MCF 10A (cell line): ENCODE measurements around the gene PLA2G4F. TPM values are rescaled to one million over a fixed set of nuclear protein-coding genes. Genes with fewer than 3 reads are reported as not detected.

ENCODE experiments used
- BruUV-seq: library from RNA; stranded (reverse); fragments of 400-500 nt; replicated peaks from 2 replicates; lab custom pipeline; 2021; lab: Mats Ljungman, UMichigan
- CTCF ChIA-PET: fragments of 300-600 bp; sonication (Branson Sonifier 250); formaldehyde crosslinking; extraction: SDS; loops from one replicate; lab custom pipeline; 2021; ENCODE audit warnings: antibody characterized with exemption, inconsistent platforms; lab: Yijun Ruan, JAX
- POLR2A ChIA-PET: fragments of 300-600, 350-650 bp; sonication (Branson Sonifier 250); formaldehyde crosslinking; extraction: SDS; loops from one replicate; lab custom pipeline; 2020; ENCODE audit warnings: antibody characterized with exemption, inconsistent platforms; lab: Yijun Ruan, JAX
- DNase-seq: peaks from one replicate; pipeline ENCODE4 v3.0.0-alpha.2; 2018; ENCODE audit not compliant: unreplicated experiment
- H3K27ac Mint-ChIP-seq: one replicate; pipeline ENCODE4 v1.8.0; 2022; ENCODE audit warnings: mild to moderate bottlenecking, low read depth, mixed read lengths; ENCODE audit not compliant: unreplicated experiment
- H3K27me3 Mint-ChIP-seq: one replicate; pipeline ENCODE4 v1.8.0; 2022; ENCODE audit warnings: mixed read lengths; ENCODE audit not compliant: insufficient read depth, unreplicated experiment
- H3K36me3 Mint-ChIP-seq: one replicate; pipeline ENCODE4 v1.8.0; 2022; ENCODE audit warnings: mild to moderate bottlenecking, moderate library complexity, mixed read lengths; ENCODE audit not compliant: insufficient read depth, unreplicated experiment
- H3K4me1 Mint-ChIP-seq: one replicate; pipeline ENCODE4 v1.8.0; 2022; ENCODE audit warnings: mixed read lengths; ENCODE audit not compliant: insufficient read depth, unreplicated experiment
- H3K4me3 Mint-ChIP-seq: one replicate; pipeline ENCODE4 v1.8.0; 2022; ENCODE audit warnings: mild to moderate bottlenecking, moderate library complexity, mixed read lengths; ENCODE audit not compliant: unreplicated experiment
- H3K9me3 Mint-ChIP-seq: one replicate; pipeline ENCODE4 v1.8.0; 2022; ENCODE audit warnings: mixed read lengths; ENCODE audit not compliant: unreplicated experiment
- CTCF ChIP-seq: fragments of 200-600 bp; IDR thresholded peaks from one replicate; pipeline ENCODE4 v1.8.0; 2022; ENCODE audit warnings: antibody characterized with exemption, mild to moderate bottlenecking; ENCODE audit not compliant: unreplicated experiment
- intact Hi-C: fragments of 100-400 bp; cut with micrococcal nuclease; formaldehyde crosslinking; loops from 2 replicates; pipeline ENCODE4 v1.14.1; 2022
- total RNA-seq: library from RNA; stranded (reverse); gene quantifications from 2 replicates; pipeline ENCODE4 v1.2.3, GENCODE V29; 2022

Gene PLA2G4F
- total RNA-seq, 1 experiment from 2014 or later = 0.30 TPM

DNA sequence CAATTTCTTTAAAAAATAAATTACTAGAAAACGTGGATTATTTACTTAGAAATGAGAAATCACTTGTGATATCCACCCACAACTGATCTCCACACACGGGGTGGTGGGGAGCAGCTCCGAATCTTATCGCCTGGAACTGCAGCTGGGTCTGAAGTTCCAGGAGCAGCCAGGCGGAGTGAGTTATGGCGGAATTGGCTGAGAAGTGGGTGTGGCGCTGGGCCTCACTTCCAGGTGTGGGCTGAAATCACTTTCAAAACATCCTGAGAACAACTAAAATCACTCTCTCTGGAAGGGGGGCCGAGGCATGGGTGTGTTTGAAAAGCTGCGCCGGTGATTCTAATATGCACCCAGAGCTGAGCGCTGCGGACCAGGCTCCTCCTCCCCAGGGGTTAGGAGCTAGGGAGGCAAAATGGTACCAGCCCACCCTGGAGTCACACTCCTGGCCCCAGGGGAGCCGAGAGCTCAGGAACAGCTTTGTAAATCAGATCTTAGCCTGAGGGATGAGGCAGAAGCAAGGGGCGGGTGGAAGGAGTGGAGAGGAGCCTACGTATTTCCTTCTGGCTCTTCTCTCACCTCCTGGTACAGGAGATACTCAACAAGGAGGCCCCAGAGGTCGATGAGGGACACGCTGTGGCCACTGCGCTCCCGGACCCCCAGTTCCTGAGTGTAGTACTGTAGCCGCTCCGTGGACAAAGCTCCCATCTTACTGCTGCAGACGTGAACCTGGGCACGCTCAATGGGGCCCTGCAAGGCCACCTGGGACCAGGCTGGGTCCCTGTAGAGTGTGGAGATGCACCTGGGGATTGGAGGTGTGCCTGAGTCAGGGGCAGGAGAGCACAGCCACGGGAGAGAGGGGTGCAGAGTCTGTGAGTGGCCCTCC, 9.6 kb downstream of the PLA2G4F start:
- CTCF ChIA-PET = interaction anchor here (0.8 to 2.1 kb wide), 3 partner anchors 8 to 80 kb away, joined by 3 to 15 read pairs (median 6); no protein-coding TSS in a partner anchor
- DNase-seq = no peak
- H3K36me3 Mint-ChIP-seq = no peaks in the 10 kb centered on the region
- H3K27me3 Mint-ChIP-seq = peaks cover 12% of the 10 kb centered on the region
- intact Hi-C loops = no loop called here
- no peak overlapping the region for H3K27ac Mint-ChIP-seq
- no peak for TF ChIP-seq CTCF
- no peak overlapping the region for H3K4me3 Mint-ChIP-seq
- POLR2A ChIA-PET = interaction anchor here (0.6 kb wide), 1 partner anchor 344 kb away, joined by 3 read pairs; the partner anchor contains the start of gene ZNF106
- peaks cover 10% of the 10 kb centered on the region for H3K4me1 Mint-ChIP-seq
- no peaks in the 10 kb centered on the region for H3K9me3 Mint-ChIP-seq
- no TSS peak for BruUV-seq

- H3K27ac Mint-ChIP-seq = no peak overlapping the region
- no TSS peak for BruUV-seq
- CTCF ChIA-PET = interaction anchor here (1.0 kb wide), 1 partner anchor 79 kb away, joined by 4 read pairs; no protein-coding TSS in a partner anchor
- H3K9me3 Mint-ChIP-seq = no peaks in the 10 kb centered on the region
- no peak for TF ChIP-seq CTCF
- POLR2A ChIA-PET = interaction anchor here (0.6 kb wide), 1 partner anchor 345 kb away, joined by 3 read pairs; the partner anchor contains the start of gene ZNF106
- peaks cover 12% of the 10 kb centered on the region for H3K27me3 Mint-ChIP-seq
- DNase-seq = no peak
- intact Hi-C loops = no loop called here
- H3K36me3 Mint-ChIP-seq = no peaks in the 10 kb centered on the region
- peaks cover under 1% of the 10 kb centered on the region for H3K4me1 Mint-ChIP-seq
- H3K4me3 Mint-ChIP-seq = no peak overlapping the region
Observed at GRCh38 chr15:42145546-42146455, 10.6 kb downstream of the PLA2G4F start.

- no peaks in the 10 kb centered on the region for H3K9me3 Mint-ChIP-seq
- no peaks in the 10 kb centered on the region for H3K36me3 Mint-ChIP-seq
- DNase-seq = no peak
- no peak for TF ChIP-seq CTCF
- peaks cover 20% of the 10 kb centered on the region for H3K27me3 Mint-ChIP-seq
- POLR2A ChIA-PET = no interaction called here
- no peak overlapping the region for H3K27ac Mint-ChIP-seq
- H3K4me1 Mint-ChIP-seq = no peaks in the 10 kb centered on the region
- CTCF ChIA-PET = interaction anchor here (1.0 kb wide), 1 partner anchor 78 kb away, joined by 4 read pairs; no protein-coding TSS in a partner anchor
- BruUV-seq = no TSS peak
- H3K4me3 Mint-ChIP-seq = no peak overlapping the region
- intact Hi-C loops = no loop called here
Observed at GRCh38 chr15:42144841-42145375, 11.5 kb downstream of the PLA2G4F start.
